Common myeloid progenitor, CD34-positive (primary cell): ENCODE results near the gene BRF1.
"Not testable (repeated sequence)": the region's sequence is repeated elsewhere in the genome, so short reads cannot be mapped to it uniquely, and the experiment has no call there.

Experiments used
- CTCF ChIA-PET: fragments of 350-600 bp; sonication (Branson Sonifier 250); formaldehyde crosslinking; loops from one replicate; lab custom pipeline; 2021; ENCODE audit warnings: antibody characterized with exemption; lab: Charles Lee
- POLR2A ChIA-PET: fragments of 350-600 bp; sonication (Branson Sonifier 250); formaldehyde crosslinking; loops from one replicate; lab custom pipeline; 2021; ENCODE audit warnings: antibody characterized with exemption; lab: Charles Lee
- DNase-seq, 3 donors: peaks; one replicate each; pipeline versions ENCODE4 v3.0.0 to v3.0.0-alpha.2; 2013
- H3K27ac ChIP-seq, 2 experiments: 1 replicate in 1 of 2; 2 replicates in 1 of 2; pipeline ENCODE4 v1.7.0; 2013; ENCODE audit warnings: inconsistent platforms in 2 of 2, low read length in 2 of 2, mild to moderate bottlenecking in 2 of 2, low read depth in 1 of 2, moderate library complexity in 1 of 2; ENCODE audit not compliant: severe bottlenecking in 2 of 2, insufficient read depth in 1 of 2, poor library complexity in 1 of 2
- H3K27me3 ChIP-seq, 5 experiments: replicated peaks in 2 of 5; 1 replicate in 3 of 5; 2 replicates in 2 of 5; pipeline versions ENCODE4 v1.6.1 to v1.7.0; 2013; ENCODE audit warnings: low read length in 4 of 5, mild to moderate bottlenecking in 2 of 5, moderate library complexity in 2 of 5, inconsistent platforms in 1 of 5; ENCODE audit not compliant: insufficient read depth in 5 of 5, control insufficient read depth in 4 of 5
- H3K36me3 ChIP-seq, 4 experiments: 1 replicate in 2 of 4; 2 replicates in 2 of 4; pipeline versions ENCODE4 v1.6.1 to v1.7.0; 2013; ENCODE audit warnings: low read length in 3 of 4, control low read depth in 1 of 4, mild to moderate bottlenecking in 1 of 4; ENCODE audit not compliant: control insufficient read depth in 4 of 4, insufficient read depth in 4 of 4
- H3K4me1 ChIP-seq, 4 experiments: 1 replicate in 3 of 4; 2 replicates in 1 of 4; pipeline versions ENCODE4 v1.6.1 to v1.7.1; 2013; ENCODE audit warnings: low read length in 3 of 4, mild to moderate bottlenecking in 3 of 4, control low read depth in 1 of 4, inconsistent platforms in 1 of 4, moderate library complexity in 1 of 4; ENCODE audit not compliant: control insufficient read depth in 4 of 4, insufficient read depth in 4 of 4; ENCODE audit errors: control extremely low read depth in 1 of 4
- H3K4me3 ChIP-seq, 7 experiments: 1 replicate in 4 of 7; 2 replicates in 3 of 7; pipeline versions ENCODE4 v1.5.1 to v1.7.0; 2013; ENCODE audit warnings: mild to moderate bottlenecking in 7 of 7, low read length in 6 of 7, moderate library complexity in 6 of 7, inconsistent platforms in 2 of 7, low read depth in 2 of 7, control low read depth in 1 of 7; ENCODE audit not compliant: insufficient read depth in 4 of 7, control insufficient read depth in 1 of 7; ENCODE audit errors: extremely low read depth in 1 of 7
- H3K9me3 ChIP-seq, 5 experiments: 1 replicate in 4 of 5; 2 replicates in 1 of 5; pipeline versions ENCODE4 v1.6.1 to v1.7.1; 2013; ENCODE audit warnings: low read length in 4 of 5, mild to moderate bottlenecking in 2 of 5, inconsistent platforms in 1 of 5, low read depth in 1 of 5, moderate library complexity in 1 of 5; ENCODE audit not compliant: control insufficient read depth in 4 of 5, insufficient read depth in 2 of 5; ENCODE audit errors: control extremely low read depth in 1 of 5
- WGBS: methylation state at CpG from one replicate; pipeline ENCODE4 v1.1.5; 2013; ENCODE audit not compliant: insufficient coverage; 5-methylcytosine and 5-hydroxymethylcytosine counted together

BRF1 gene

GRCh38 chr14:105307052-105307727 is 6.4 kb upstream of the BRF1 start:
- Histone ChIP-seq H3K36me3 (no peaks in the 10 kb centered on the region), H3K27ac (no peak overlapping the region), H3K4me1 (peaks cover 0 to 10% (median 7%) of the 10 kb centered on the region in 4 experiments), H3K27me3 (no peaks in the 10 kb centered on the region), H3K9me3 (no peaks in the 10 kb centered on the region), H3K4me3 (no peak overlapping the region)
- ChIA-PET POLR2A (interaction anchor here (0.6 to 0.8 kb wide), 3 partner anchors 10 to 1435 kb away, joined by 3 to 6 read pairs (median 3); no protein-coding TSS in a partner anchor), CTCF (interaction anchor here (1.1 to 1.3 kb wide), 2 partner anchors 12 to 17 kb away, joined by 3 read pairs; no protein-coding TSS in a partner anchor)
- DNase-seq: no peak
- WGBS: 96% methylated on average over 3 of the region's 4 CpGs

- Histone ChIP-seq H3K36me3 (no peaks in the 10 kb centered on the region), H3K27me3 (no peaks in the 10 kb centered on the region), H3K4me3 (no peak overlapping the region), H3K9me3 (no peaks in the 10 kb centered on the region), H3K27ac (no peak overlapping the region), H3K4me1 (peaks cover 0 to 13% (median 11%) of the 10 kb centered on the region in 4 experiments)
- 93% methylated on average over 5 of the region's 9 CpGs for WGBS
- DNase-seq: no peak
- ChIA-PET CTCF (interaction anchor here (1.0 to 1.7 kb wide), 4 partner anchors 9 to 37 kb away, joined by 3 to 5 read pairs (median 4); partner anchors contain the start of gene PACS2), POLR2A (interaction anchor here (0.6 to 1.0 kb wide), 2 partner anchors 13 to 1568 kb away, joined by 4 read pairs; no protein-coding TSS in a partner anchor)
Measured at GRCh38 chr14:105305791-105306190, 5.0 kb upstream of the BRF1 start.

- 60% methylated on average over 9 of the region's 9 CpGs for WGBS
Measured at GRCh38 chr14:105305345-105305744, 4.5 kb upstream of the BRF1 start.

GRCh38 chr14:105304565-105304964 is 3.8 kb upstream of the BRF1 start:
- WGBS: 92% methylated on average over 7 of the region's 9 CpGs
- CTCF ChIA-PET: interaction anchor here (1.2 to 1.7 kb wide), 4 partner anchors 8 to 50 kb away, joined by 3 to 5 read pairs (median 3); no protein-coding TSS in a partner anchor

More at GRCh38 chr14:105305345-105305744, 4.5 kb upstream of the BRF1 start:
- CTCF ChIA-PET: interaction anchor here (1.0 to 1.7 kb wide), 5 partner anchors 8 to 51 kb away, joined by 3 to 5 read pairs (median 3); partner anchors contain the start of gene PACS2
- Histone ChIP-seq H3K4me3 (no peak overlapping the region), H3K27ac (no peak overlapping the region), H3K27me3 (no peaks in the 10 kb centered on the region), H3K9me3 (no peaks in the 10 kb centered on the region), H3K4me1 (peaks cover 0 to 13% (median 12%) of the 10 kb centered on the region in 4 experiments), H3K36me3 (no peaks in the 10 kb centered on the region)
- POLR2A ChIA-PET: interaction anchor here (1.0 kb wide), 1 partner anchor 13 kb away, joined by 4 read pairs; no protein-coding TSS in a partner anchor
- DNase-seq: peak in 1 of 3 donors; percentile 33

GRCh38 chr14:105303949-105304348 is 3.1 kb upstream of the BRF1 start:
- Histone ChIP-seq H3K9me3 (no peaks in the 10 kb centered on the region), H3K4me3 (no peak overlapping the region), H3K27ac (no peak overlapping the region), H3K36me3 (no peaks in the 10 kb centered on the region), H3K4me1 (peaks cover 5 to 24% (median 22%) of the 10 kb centered on the region in 4 experiments), H3K27me3 (no peaks in the 10 kb centered on the region)
- WGBS: 92% methylated on average over 5 of the region's 6 CpGs
- no peak for DNase-seq
- POLR2A ChIA-PET: interaction anchor here (0.6 kb wide), 1 partner anchor 312 kb away, joined by 4 read pairs; no protein-coding TSS in a partner anchor
- CTCF ChIA-PET: interaction anchor here (1.2 to 1.7 kb wide), 3 partner anchors 14 to 49 kb away, joined by 3 to 8 read pairs (median 3); no protein-coding TSS in a partner anchor

More at GRCh38 chr14:105304565-105304964, 3.8 kb upstream of the BRF1 start:
- H3K27me3 ChIP-seq: no peaks in the 10 kb centered on the region
- DNase-seq: no peak
- no peak overlapping the region for H3K4me3 ChIP-seq
- POLR2A ChIA-PET: interaction anchor here (1.0 kb wide), 1 partner anchor 12 kb away, joined by 4 read pairs; no protein-coding TSS in a partner anchor
- no peak overlapping the region for H3K27ac ChIP-seq
- no peaks in the 10 kb centered on the region for H3K9me3 ChIP-seq
- no peaks in the 10 kb centered on the region for H3K36me3 ChIP-seq
- H3K4me1 ChIP-seq: peaks cover 4 to 19% (median 17%) of the 10 kb centered on the region in 4 experiments

GRCh38 chr14:105301915-105302249 is 1.1 kb upstream of the BRF1 start:
- not testable (repeated sequence) for H3K27ac ChIP-seq, DNase-seq, H3K27me3 ChIP-seq, H3K36me3 ChIP-seq, H3K9me3 ChIP-seq
- CTCF ChIA-PET: interaction anchor here (1.1 to 2.9 kb wide), 3 partner anchors 10 to 24 kb away, joined by 3 to 14 read pairs (median 14); partner anchors contain the start of gene PACS2
- POLR2A ChIA-PET: interaction anchor here (1.4 to 2.4 kb wide), 3 partner anchors 9 to 131 kb away, joined by 3 to 22 read pairs (median 18); partner anchors contain the start of gene PACS2
- 71% methylated on average over 6 of the region's 11 CpGs for WGBS
- Histone ChIP-seq H3K4me3 (peak overlapping the region in 5 of 7 experiments; percentile 52 to 96 (median 90)), H3K4me1 (peaks cover 5 to 31% (median 24%) of the 10 kb centered on the region in 4 experiments)
